Keratinocyte (primary cell): ENCODE measurements around the gene ZNF583. TPM values are rescaled to one million over a fixed set of nuclear protein-coding genes. Genes with fewer than 3 reads are reported as not detected.

Experiments used
- DNase-seq: peaks from one replicate; pipeline ENCODE4 v3.0.0-alpha.2; 2011; ENCODE audit warnings: low read depth, missing footprints, low spot score
- FAIRE-seq: peaks from 2 replicates; lab custom pipeline; 2011; peaks lifted over from hg19 to GRCh38; lab: Jason Lieb, UNC
- H2AFZ ChIP-seq: 2 replicates; pipeline ENCODE4 v1.6.0; 2012; ENCODE audit warnings: low read length, control low read depth, inconsistent platforms; ENCODE audit not compliant: control insufficient read depth
- H3K27ac ChIP-seq: 2 replicates; pipeline ENCODE4 v1.5.1; 2011; ENCODE audit warnings: low read length; ENCODE audit not compliant: control insufficient read depth, insufficient read depth
- H3K27me3 ChIP-seq: 3 replicates; pipeline ENCODE4 v1.6.0; 2011; ENCODE audit warnings: low read length; ENCODE audit not compliant: control insufficient read depth, insufficient read depth; ENCODE audit errors: extremely low read depth
- H3K36me3 ChIP-seq, 2 experiments: 2 replicates in 1 of 2; 3 replicates in 1 of 2; pipeline ENCODE4 v1.5.1; 2011; ENCODE audit warnings: low read length in 2 of 2, mild to moderate bottlenecking in 1 of 2; ENCODE audit not compliant: control insufficient read depth in 2 of 2, insufficient read depth in 2 of 2; ENCODE audit errors: extremely low read depth in 1 of 2
- H3K4me1 ChIP-seq: 3 replicates; pipeline ENCODE4 v1.5.1; 2011; ENCODE audit warnings: low read length; ENCODE audit not compliant: control insufficient read depth, insufficient read depth; ENCODE audit errors: extremely low read depth
- H3K4me2 ChIP-seq: 3 replicates; pipeline ENCODE4 v1.6.0; 2011; ENCODE audit warnings: low read depth, low read length; ENCODE audit not compliant: control insufficient read depth, insufficient read depth; ENCODE audit errors: extremely low read depth
- H3K4me3 ChIP-seq, 3 experiments: fragments of 200-600 bp in 1 of 3; sonication (generic) in 1 of 3; 2 replicates in 2 of 3; 3 replicates in 1 of 3; pipeline ENCODE4 v1.5.1; 2011 to 2016; ENCODE audit warnings: low read length in 3 of 3, mild to moderate bottlenecking in 3 of 3, control low read depth in 2 of 3, inconsistent platforms in 1 of 3, low read depth in 1 of 3, mixed read lengths in 1 of 3, mixed run types in 1 of 3, moderate library complexity in 1 of 3; ENCODE audit not compliant: control insufficient read depth in 2 of 3, insufficient read depth in 2 of 3; ENCODE audit errors: extremely low read depth in 1 of 3
- H3K79me2 ChIP-seq: 2 replicates; pipeline ENCODE4 v1.6.0; 2012; ENCODE audit warnings: low read length; ENCODE audit not compliant: control insufficient read depth, insufficient read depth
- H3K9ac ChIP-seq: 3 replicates; pipeline ENCODE4 v1.6.0; 2011; ENCODE audit warnings: low read length; ENCODE audit not compliant: control insufficient read depth, insufficient read depth; ENCODE audit errors: extremely low read depth
- H3K9me1 ChIP-seq: 3 replicates; pipeline ENCODE4 v1.6.0; 2011; ENCODE audit warnings: low read length; ENCODE audit not compliant: control insufficient read depth, insufficient read depth; ENCODE audit errors: extremely low read depth
- H3K9me3 ChIP-seq: 2 replicates; pipeline ENCODE4 v1.5.1; 2012; ENCODE audit warnings: low read depth, low read length; ENCODE audit not compliant: control insufficient read depth
- H4K20me1 ChIP-seq: 3 replicates; pipeline ENCODE4 v1.6.0; 2011; ENCODE audit warnings: low read length; ENCODE audit not compliant: control insufficient read depth, insufficient read depth; ENCODE audit errors: extremely low read depth
- EZH2 ChIP-seq: IDR thresholded peaks from one replicate; pipeline ENCODE4 v1.6.1; 2012; ENCODE audit warnings: inconsistent platforms, mild to moderate bottlenecking, low read length, moderate library complexity
- dilution Hi-C: fragments of 300-500 bp; cut with MboI; formaldehyde crosslinking; loops from one replicate; pipeline ENCODE4 v1.7.0; 2020; ENCODE audit warnings: low sequenced_read_pairs; ENCODE audit not compliant: extremely low pct_ligation_motif_present
- polyA plus RNA-seq, 5 experiments: library from polyadenylated mRNA; depleted of rRNA in 3 of 5; stranded (reverse) in 3 of 5; stranded (forward) in 1 of 5; unstranded in 1 of 5; fragments of >200 nt; gene quantifications; 1 replicate in 1 of 5; 2 replicates in 3 of 5; 3 replicates in 1 of 5; pipeline versions ENCODE4 v1.2.1 to v1.2.3, GENCODE V29; 2011 to 2012; ENCODE audit warnings: missing spikeins in 2 of 5, low read depth in 1 of 5, low replicate concordance in 1 of 5
- TF ChIP-seq, protein P1 (sequence below), 3 experiments: IDR thresholded peaks in 1 of 3; conservative IDR thresholded peaks in 1 of 3; optimal IDR thresholded peaks in 1 of 3; 2 replicates in 2 of 3; 3 replicates in 1 of 3; pipeline versions ENCODE3 to v1.5.1; 2011; ENCODE audit warnings: low read length in 3 of 3, mild to moderate bottlenecking in 3 of 3, moderate library complexity in 2 of 3, control low read depth in 1 of 3, inconsistent platforms in 1 of 3; ENCODE audit not compliant: insufficient read depth in 2 of 3; ENCODE audit errors: extremely low read depth in 1 of 3

ZNF583 gene
- polyA plus RNA-seq, 1 donor (not counting 4 experiments of a cell fraction or from before 2014, with no cell fraction given), result 3.3 TPM

DNA sequence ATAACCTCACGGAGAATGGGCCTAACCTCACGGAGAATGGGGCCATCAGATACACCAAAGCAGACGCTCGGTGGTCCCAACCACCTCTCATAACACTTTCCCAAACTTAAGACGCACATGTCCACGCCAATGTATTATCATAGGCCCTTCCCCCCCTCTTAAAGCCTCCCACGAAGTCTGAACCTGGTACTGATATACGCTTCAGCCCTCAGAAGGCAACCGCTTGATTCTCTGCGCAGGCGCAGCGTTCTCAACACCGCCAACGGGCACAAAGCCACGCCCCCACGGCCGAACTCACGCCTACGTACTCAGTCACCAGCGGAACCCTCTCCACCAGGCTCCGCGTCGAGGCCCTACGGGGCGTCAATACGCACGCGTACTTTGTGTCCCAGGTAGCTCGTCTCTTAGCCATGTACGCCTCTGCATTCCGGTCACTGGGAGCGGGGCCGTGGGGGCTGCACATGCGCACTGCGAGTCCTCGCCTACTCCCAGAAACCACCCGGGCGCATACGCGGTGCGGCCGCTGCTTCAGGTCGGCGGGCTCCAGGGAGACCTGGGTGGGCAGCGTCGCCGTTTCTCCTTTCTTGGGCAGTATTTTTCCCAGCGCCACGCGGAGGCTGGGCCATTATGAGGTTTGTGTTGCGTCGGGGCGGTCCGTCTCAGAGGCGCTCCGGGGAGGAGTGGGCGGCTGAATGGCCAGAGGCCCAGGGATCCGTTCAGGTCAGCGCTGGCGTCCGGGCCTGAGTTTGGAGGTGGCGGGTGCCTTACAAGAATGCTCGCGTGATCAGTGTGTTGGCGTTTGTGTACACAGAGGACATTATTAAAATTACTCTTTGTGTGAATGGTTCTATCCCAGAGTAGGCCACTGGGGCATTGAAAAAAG, 36.1 kb upstream of the ZNF583 start:
- Histone ChIP-seq H3K4me1 (peaks cover 10% of the 10 kb centered on the region), H3K4me2 (peak overlapping the region; percentile 99), H3K9me3 (peaks cover 6% of the 10 kb centered on the region), H3K79me2 (peaks cover 17% of the 10 kb centered on the region), H4K20me1 (no peaks in the 10 kb centered on the region), H2AFZ (peak overlapping the region; percentile 97), H3K9me1 (no peaks in the 10 kb centered on the region), H3K9ac (peak overlapping the region; percentile 85), H3K4me3 (peak overlapping the region; percentile 58 to 81 (median 79)), H3K27ac (peak overlapping the region; percentile 70), H3K27me3 (no peaks in the 10 kb centered on the region), H3K36me3 (peaks cover 2 to 9% of the 10 kb centered on the region in 2 experiments)
- FAIRE-seq (peak; percentile 76), DNase-seq (peak; percentile 80)
- dilution Hi-C loops, result no loop called here
- TF ChIP-seq, protein P1, sequence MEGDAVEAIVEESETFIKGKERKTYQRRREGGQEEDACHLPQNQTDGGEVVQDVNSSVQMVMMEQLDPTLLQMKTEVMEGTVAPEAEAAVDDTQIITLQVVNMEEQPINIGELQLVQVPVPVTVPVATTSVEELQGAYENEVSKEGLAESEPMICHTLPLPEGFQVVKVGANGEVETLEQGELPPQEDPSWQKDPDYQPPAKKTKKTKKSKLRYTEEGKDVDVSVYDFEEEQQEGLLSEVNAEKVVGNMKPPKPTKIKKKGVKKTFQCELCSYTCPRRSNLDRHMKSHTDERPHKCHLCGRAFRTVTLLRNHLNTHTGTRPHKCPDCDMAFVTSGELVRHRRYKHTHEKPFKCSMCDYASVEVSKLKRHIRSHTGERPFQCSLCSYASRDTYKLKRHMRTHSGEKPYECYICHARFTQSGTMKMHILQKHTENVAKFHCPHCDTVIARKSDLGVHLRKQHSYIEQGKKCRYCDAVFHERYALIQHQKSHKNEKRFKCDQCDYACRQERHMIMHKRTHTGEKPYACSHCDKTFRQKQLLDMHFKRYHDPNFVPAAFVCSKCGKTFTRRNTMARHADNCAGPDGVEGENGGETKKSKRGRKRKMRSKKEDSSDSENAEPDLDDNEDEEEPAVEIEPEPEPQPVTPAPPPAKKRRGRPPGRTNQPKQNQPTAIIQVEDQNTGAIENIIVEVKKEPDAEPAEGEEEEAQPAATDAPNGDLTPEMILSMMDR (optimal IDR thresholded peaks at IDR 0.05 in 1 of 3, IDR thresholded peaks at IDR 0.05 in 1 of 3, conservative IDR thresholded peaks at IDR 0.05 in 1 of 3; ENCODE audit: extremely low read depth in 1 of 3, insufficient read depth in 2 of 3, low read length in 3 of 3), result peak in 1 of 3 experiments; percentile 8
- TF ChIP-seq EZH2, result no peak

DNA sequence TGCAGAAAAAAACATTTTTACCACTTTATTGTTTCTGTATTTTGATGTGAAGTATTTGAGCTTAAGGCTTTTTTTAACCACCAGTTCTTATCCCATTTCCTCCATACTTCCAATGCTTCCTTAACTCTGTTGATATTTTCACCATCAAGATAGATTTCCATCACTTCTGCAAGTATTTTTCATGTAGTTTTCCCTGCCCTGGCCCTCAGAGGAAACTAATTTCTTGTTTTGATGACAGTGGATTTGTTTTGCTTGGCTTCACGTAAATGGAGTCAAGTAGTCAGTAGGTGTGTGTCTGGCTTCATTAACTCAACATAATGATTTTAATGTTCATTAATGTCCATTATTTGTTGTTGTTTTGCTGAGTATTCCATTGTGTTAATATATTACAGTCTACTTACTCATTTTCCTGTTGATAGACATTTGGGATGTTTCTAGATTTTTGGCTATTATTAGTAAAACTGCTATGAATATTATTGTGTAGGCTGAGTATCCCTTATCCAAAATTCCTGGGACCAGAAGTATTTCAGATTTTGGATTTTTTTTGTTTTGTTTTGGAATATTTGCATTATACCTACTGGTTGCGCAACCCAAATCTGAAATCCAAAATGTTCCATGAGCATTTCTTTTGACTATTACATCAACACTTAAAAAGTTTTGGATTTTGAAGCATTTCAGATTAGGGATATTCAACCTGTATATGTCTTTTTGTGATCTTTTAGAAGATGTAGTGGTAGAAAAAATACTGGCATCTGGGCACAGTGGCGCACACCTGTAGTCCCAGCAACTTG, 34.1 kb upstream of the ZNF583 start:
- TF ChIP-seq, protein P1 (optimal IDR thresholded peaks at IDR 0.05 in 1 of 3, IDR thresholded peaks at IDR 0.05 in 1 of 3, conservative IDR thresholded peaks at IDR 0.05 in 1 of 3; ENCODE audit: extremely low read depth in 1 of 3, insufficient read depth in 2 of 3, low read length in 3 of 3), result no peak
- TF ChIP-seq EZH2, result no peak
- Histone ChIP-seq H3K4me3 (no peak overlapping the region), H2AFZ (no peak overlapping the region), H3K27ac (no peak overlapping the region), H3K9me3 (peaks cover 16% of the 10 kb centered on the region), H3K36me3 (peaks cover 22% of the 10 kb centered on the region in 2 experiments), H4K20me1 (no peaks in the 10 kb centered on the region), H3K9ac (no peak overlapping the region), H3K27me3 (no peaks in the 10 kb centered on the region), H3K4me2 (no peak overlapping the region), H3K4me1 (peaks cover 10% of the 10 kb centered on the region), H3K9me1 (no peaks in the 10 kb centered on the region), H3K79me2 (peaks cover 17% of the 10 kb centered on the region)
- DNase-seq, result no peak
- dilution Hi-C loops, result no loop called here
- FAIRE-seq, result no peak
